LNCAP (cell line): ENCODE results near the gene PELI2.

Experiments used
- TF ChIP-seq, protein P1 (sequence below): fragments of 450-650 bp; IDR thresholded peaks from 2 replicates; pipeline ENCODE4 v1.5.1; 2017; ENCODE audit warnings: mild to moderate bottlenecking

The PELI2 gene

DNA sequence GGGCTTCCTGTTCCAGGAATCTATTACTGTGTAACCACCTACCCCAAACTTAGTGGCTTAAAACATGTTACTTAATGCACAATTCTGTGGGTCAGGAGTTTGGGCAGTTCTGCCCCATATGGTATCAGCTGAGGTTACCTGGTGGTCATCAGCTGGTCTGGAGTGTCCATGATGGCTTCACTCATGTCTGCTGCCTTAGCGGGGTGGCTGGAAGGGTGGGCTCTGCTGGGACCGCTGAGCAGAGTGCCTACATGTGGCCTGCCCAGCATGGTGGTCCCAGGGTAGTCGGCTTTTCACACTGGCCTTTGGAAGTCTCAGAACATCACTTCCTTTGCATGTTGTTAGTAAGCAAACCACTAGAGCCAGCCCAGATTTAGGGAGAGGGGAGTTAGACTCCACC is 53.9 kb downstream of the PELI2 start:
- TF ChIP-seq, protein P1, sequence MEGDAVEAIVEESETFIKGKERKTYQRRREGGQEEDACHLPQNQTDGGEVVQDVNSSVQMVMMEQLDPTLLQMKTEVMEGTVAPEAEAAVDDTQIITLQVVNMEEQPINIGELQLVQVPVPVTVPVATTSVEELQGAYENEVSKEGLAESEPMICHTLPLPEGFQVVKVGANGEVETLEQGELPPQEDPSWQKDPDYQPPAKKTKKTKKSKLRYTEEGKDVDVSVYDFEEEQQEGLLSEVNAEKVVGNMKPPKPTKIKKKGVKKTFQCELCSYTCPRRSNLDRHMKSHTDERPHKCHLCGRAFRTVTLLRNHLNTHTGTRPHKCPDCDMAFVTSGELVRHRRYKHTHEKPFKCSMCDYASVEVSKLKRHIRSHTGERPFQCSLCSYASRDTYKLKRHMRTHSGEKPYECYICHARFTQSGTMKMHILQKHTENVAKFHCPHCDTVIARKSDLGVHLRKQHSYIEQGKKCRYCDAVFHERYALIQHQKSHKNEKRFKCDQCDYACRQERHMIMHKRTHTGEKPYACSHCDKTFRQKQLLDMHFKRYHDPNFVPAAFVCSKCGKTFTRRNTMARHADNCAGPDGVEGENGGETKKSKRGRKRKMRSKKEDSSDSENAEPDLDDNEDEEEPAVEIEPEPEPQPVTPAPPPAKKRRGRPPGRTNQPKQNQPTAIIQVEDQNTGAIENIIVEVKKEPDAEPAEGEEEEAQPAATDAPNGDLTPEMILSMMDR, result no peak

DNA sequence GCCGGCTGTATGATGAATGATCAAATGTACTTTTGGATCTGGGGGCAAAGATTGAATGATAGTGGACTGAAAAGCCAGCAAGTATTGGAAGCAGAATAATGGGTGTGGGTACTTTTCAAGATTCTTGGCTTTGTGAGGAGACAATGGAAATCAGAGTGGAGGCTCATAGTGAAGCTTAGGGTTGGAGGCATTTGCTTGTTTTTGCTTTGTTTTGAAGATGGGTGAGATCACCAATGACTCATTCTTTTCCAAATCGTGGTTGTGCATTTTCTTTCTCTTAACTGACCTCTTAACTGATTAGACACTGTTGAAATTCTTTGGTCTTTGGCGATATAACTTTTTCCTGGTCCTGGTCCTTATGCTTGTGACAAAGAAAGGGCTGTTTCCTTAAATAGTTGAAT is 54.4 kb downstream of the PELI2 start:
- TF ChIP-seq, protein P1, result no peak

DNA sequence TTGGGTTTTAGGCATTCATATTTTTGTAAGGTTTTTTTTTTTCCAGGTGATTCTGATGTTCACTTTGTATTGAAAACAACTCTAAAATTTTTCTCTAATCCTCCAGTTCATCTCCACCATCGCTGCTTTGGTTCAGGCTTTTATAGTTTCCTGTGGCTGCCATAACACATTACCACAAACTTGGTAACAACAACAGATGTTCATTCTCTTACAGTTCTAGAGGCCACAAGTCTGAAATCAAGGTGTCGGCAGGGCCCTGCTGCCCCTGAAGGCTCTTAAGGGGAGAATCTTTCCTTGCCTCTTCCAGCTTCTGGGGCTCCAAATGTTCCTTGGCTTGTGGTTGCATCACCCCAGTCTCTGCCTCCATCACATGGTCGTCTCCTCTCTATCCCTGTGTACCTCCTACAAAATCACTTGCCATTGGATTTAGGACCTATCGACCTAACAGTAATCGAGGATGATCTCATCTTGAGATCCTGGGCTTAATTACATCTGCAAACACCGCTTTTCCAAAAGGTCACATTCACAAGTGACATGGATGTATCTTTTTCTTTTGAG is 55.2 kb downstream of the PELI2 start:
- TF ChIP-seq, protein P1, result no peak

DNA sequence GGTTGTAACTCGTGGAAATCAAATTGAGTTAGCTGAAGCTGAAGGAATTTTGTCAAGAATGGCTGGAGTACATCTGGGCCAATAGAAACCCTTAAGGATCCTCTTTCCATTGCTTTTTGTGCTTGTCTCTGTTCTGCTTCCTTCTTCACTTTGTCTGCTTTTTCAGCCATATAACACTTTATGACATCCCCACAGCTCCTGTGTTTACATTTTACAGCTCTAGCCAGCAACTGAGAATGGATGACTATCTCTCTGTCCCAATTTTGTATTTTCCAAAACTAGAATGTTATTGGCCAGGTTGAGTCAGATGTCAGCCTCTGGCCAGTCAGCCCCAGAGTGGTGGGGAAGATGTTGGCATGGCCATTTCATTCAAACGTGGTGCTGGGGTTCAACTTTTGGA is 57.6 kb downstream of the PELI2 start:
- TF ChIP-seq, protein P1, result no peak

DNA sequence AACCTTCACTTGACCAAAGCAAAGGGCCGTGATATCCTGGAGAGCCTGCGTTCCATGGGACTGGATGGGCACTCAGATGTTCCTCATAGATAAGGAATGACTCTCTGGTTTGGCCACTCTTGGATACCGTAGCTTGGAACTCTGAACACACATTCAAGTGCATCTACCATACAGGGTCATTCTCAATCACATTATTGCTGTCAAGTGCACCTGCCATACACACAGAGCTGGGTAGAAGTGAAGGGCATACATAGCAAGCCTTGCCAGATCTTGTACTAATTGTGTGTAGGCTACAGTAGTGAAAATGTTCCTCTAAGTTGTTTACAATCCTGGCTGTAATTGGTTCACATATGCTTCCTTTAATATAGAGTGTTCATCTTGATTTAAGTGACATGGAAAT is 58.3 kb downstream of the PELI2 start:
- TF ChIP-seq, protein P1, result no peak

DNA sequence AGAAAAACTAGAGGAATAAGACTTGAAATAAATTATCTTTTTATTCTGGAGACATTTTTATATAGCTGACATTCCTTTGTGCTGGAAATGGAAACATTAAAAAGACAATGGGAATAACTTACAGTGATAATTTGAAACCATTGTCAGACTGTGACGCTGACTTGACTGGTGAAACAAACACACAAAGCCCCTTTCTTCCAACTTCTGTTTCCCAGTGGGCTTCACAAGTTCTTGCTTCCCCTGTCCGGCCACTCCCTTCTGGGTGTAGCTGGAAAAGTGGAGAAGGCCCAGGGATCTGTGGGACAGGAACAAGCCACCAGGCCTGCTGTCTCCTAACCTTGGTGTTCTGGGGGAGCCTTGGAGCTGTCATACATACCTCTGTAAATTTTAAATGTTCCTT is 58.8 kb downstream of the PELI2 start:
- TF ChIP-seq, protein P1, result no peak

DNA sequence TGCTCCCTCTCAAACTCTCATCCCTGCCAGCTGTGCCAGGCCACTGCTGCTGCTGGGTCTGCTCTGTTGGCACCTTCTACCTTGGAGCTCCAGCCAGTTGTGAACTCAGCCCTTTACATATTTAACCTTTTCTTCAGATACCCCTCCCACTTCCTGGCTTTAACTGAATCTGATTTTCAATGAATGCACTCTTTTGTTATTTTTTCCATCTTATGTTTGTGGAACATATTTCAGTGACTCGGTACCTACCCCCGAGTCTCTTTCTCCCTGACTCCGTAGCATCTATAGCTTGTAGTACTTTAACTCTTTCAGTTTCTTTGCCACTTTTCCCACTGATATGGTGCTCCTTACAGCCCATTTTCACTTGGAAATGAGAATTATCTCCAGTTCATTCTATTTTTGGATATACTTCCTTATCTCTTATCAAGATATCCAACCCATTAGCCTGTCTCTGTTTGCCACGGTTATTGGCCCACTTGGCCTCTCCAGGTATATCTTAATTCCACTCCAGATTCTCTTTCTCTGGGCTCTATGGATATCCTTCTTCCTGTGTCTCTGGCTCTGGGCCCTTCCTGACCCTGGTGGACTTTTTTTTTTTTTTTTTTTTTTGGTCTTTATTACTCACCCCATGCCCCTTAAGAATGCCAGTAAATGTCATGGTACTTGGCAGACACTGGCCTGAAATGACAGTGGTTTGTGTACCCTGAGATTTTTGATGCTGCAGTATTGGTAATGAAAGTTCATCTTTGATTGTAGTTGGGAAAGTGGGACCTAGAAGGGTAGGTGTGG is 62.7 kb downstream of the PELI2 start:
- TF ChIP-seq, protein P1, result no peak
